ENCODE results near the gene KRTAP4-11.
"Not testable (repeated sequence)": the region's sequence is repeated elsewhere in the genome, so short reads cannot be mapped to it uniquely, and the experiment has no call there.

- TF ChIP-seq CTCF, POLR2A (IDR thresholded peaks at IDR 0.05): not testable (repeated sequence)
Observed at GRCh38 chr17:41123292-41123990, 5.3 kb upstream of the KRTAP4-11 start.
